Measurements from ENCODE around the gene USP25. TPM values are rescaled to one million over a fixed set of nuclear protein-coding genes. Genes with fewer than 3 reads are reported as not detected.

The USP25 gene
- total and polyA plus RNA-seq, 2 donors (not counting 1 experiment from before 2014, with no cell fraction given), result 14.2 to 55.5 TPM

GRCh38 chr21:15868940-15869339 is 139.2 kb downstream of the USP25 start:
- Mint-ChIP-seq H3K4me1 (peaks cover 13% of the 10 kb centered on the region), H3K27ac (no peak overlapping the region), H3K27me3 (no peaks in the 10 kb centered on the region), H3K9me3 (ENCODE audit: insufficient read depth) (no peaks in the 10 kb centered on the region), H3K4me3 (no peak overlapping the region)
- H3K36me3 ChIP-seq (replicated peaks in 1 of 2; ENCODE audit: control extremely low read depth in 1 of 2, control insufficient read depth in 1 of 2, extremely low read depth in 1 of 2, insufficient read depth in 2 of 2, low read length in 1 of 2), result peaks cover 8 to 29% of the 10 kb centered on the region in 2 experiments
- intact Hi-C loops (cut with micrococcal nuclease), result no loop called here
- no peak overlapping the region for H3K4me3 ChIP-seq (ENCODE audit: control extremely low read depth in 1 of 5, extremely low read depth in 1 of 5, insufficient read depth in 1 of 5, low read depth in 2 of 5, low read length in 4 of 5)
- H2AFZ ChIP-seq (ENCODE audit: insufficient read depth, low read depth, low read length, poor library complexity, severe bottlenecking), result no peak overlapping the region
- no peak overlapping the region for H3K9ac ChIP-seq (ENCODE audit: low read length)
- TF ChIP-seq EZH2 (IDR thresholded peaks at IDR 0.05; ENCODE audit: borderline replicate concordance, insufficient read depth, low read depth, low read length, poor library complexity, severe bottlenecking), result no peak
- TF ChIP-seq, protein P1, sequence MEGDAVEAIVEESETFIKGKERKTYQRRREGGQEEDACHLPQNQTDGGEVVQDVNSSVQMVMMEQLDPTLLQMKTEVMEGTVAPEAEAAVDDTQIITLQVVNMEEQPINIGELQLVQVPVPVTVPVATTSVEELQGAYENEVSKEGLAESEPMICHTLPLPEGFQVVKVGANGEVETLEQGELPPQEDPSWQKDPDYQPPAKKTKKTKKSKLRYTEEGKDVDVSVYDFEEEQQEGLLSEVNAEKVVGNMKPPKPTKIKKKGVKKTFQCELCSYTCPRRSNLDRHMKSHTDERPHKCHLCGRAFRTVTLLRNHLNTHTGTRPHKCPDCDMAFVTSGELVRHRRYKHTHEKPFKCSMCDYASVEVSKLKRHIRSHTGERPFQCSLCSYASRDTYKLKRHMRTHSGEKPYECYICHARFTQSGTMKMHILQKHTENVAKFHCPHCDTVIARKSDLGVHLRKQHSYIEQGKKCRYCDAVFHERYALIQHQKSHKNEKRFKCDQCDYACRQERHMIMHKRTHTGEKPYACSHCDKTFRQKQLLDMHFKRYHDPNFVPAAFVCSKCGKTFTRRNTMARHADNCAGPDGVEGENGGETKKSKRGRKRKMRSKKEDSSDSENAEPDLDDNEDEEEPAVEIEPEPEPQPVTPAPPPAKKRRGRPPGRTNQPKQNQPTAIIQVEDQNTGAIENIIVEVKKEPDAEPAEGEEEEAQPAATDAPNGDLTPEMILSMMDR (IDR thresholded peaks at IDR 0.05), result no peak
- no peak for DNase-seq
- no peaks in the 10 kb centered on the region for H3K27me3 ChIP-seq (replicated peaks in 1 of 4; ENCODE audit: control extremely low read depth in 1 of 4, control insufficient read depth in 3 of 4, insufficient read depth in 4 of 4, low read length in 3 of 4)
- ChIA-PET CTCF (interaction anchor here (0.7 kb wide), 2 partner anchors 15 to 25 kb away, joined by 4 read pairs; no protein-coding TSS in a partner anchor), POLR2A (interaction anchor here (0.7 kb wide), 1 partner anchor 1375 kb away, joined by 5 read pairs; no protein-coding TSS in a partner anchor)
- WGBS (ENCODE audit: insufficient coverage), result no CpG with 5 or more reads among the region's 4 CpGs
- ATAC-seq (ENCODE audit: low read depth), result no peak
- H4K20me1 ChIP-seq (ENCODE audit: control insufficient read depth, insufficient read depth, low read length, poor library complexity, severe bottlenecking), result no peaks in the 10 kb centered on the region
- H3K4me1 ChIP-seq (ENCODE audit: control insufficient read depth in 2 of 2, insufficient read depth in 2 of 2, low read length in 2 of 2), result peaks cover 0 to 4% of the 10 kb centered on the region in 2 donors
- H3K79me2 ChIP-seq (ENCODE audit: control insufficient read depth, insufficient read depth, low read length), result no peaks in the 10 kb centered on the region
- no peak overlapping the region for H3K4me2 ChIP-seq (replicated peaks; ENCODE audit: low read depth, low read length, poor library complexity, severe bottlenecking)
- no peaks in the 10 kb centered on the region for H3K9me3 ChIP-seq (ENCODE audit: control extremely low read depth in 1 of 3, control insufficient read depth in 2 of 3, insufficient read depth in 1 of 3, low read length in 2 of 3)
- H3K27ac ChIP-seq (ENCODE audit: low read length in 2 of 2), result no peak overlapping the region

- peaks cover 13% of the 10 kb centered on the region for H3K4me1 Mint-ChIP-seq
- H3K4me2 ChIP-seq (replicated peaks; ENCODE audit: low read depth, low read length, poor library complexity, severe bottlenecking), result peak overlapping the region; percentile 27
- no peak overlapping the region for H3K9ac ChIP-seq (ENCODE audit: low read length)
- no CpG with 5 or more reads among the region's 4 CpGs for whole genome bisulfite sequencing (ENCODE audit: insufficient coverage)
- H3K27ac ChIP-seq (ENCODE audit: low read length in 2 of 2), result peak overlapping the region in 1 of 2 donors; percentile 31
- DNase-seq (no peak), ATAC-seq (ENCODE audit: low read depth) (no peak)
- no peaks in the 10 kb centered on the region for H3K9me3 ChIP-seq (ENCODE audit: control extremely low read depth in 1 of 3, control insufficient read depth in 2 of 3, insufficient read depth in 1 of 3, low read length in 2 of 3)
- H3K36me3 ChIP-seq (replicated peaks in 1 of 2; ENCODE audit: control extremely low read depth in 1 of 2, control insufficient read depth in 1 of 2, extremely low read depth in 1 of 2, insufficient read depth in 2 of 2, low read length in 1 of 2), result peaks cover 20 to 45% of the 10 kb centered on the region in 2 experiments
- no peaks in the 10 kb centered on the region for H4K20me1 ChIP-seq (ENCODE audit: control insufficient read depth, insufficient read depth, low read length, poor library complexity, severe bottlenecking)
- ChIA-PET CTCF (no interaction called here), POLR2A (no interaction called here)
- H3K27ac Mint-ChIP-seq, result peak overlapping the region; percentile 32
- H2AFZ ChIP-seq (ENCODE audit: insufficient read depth, low read depth, low read length, poor library complexity, severe bottlenecking), result no peak overlapping the region
- TF ChIP-seq EZH2 (IDR thresholded peaks at IDR 0.05; ENCODE audit: borderline replicate concordance, insufficient read depth, low read depth, low read length, poor library complexity, severe bottlenecking), result no peak
- H3K4me1 ChIP-seq (ENCODE audit: control insufficient read depth in 2 of 2, insufficient read depth in 2 of 2, low read length in 2 of 2), result peaks cover 0 to 4% of the 10 kb centered on the region in 2 donors
- no peak overlapping the region for H3K4me3 ChIP-seq (ENCODE audit: control extremely low read depth in 1 of 5, extremely low read depth in 1 of 5, insufficient read depth in 1 of 5, low read depth in 2 of 5, low read length in 4 of 5)
- peaks cover 2% of the 10 kb centered on the region for H3K9me3 Mint-ChIP-seq (ENCODE audit: insufficient read depth)
- no peaks in the 10 kb centered on the region for H3K27me3 Mint-ChIP-seq
- no peak overlapping the region for H3K4me3 Mint-ChIP-seq
- H3K79me2 ChIP-seq (ENCODE audit: control insufficient read depth, insufficient read depth, low read length), result no peaks in the 10 kb centered on the region
- intact Hi-C loops (cut with micrococcal nuclease), result no loop called here
- H3K27me3 ChIP-seq (replicated peaks in 1 of 4; ENCODE audit: control extremely low read depth in 1 of 4, control insufficient read depth in 3 of 4, insufficient read depth in 4 of 4, low read length in 3 of 4), result no peaks in the 10 kb centered on the region
Observed at GRCh38 chr21:15870819-15871218, 141.0 kb downstream of the USP25 start.

Measured in B cell (primary cell).